Stimulated activated CD4-positive, alpha-beta T cell treated with anti-CD3 and anti-CD28 coated beads, Interleukin-4, amount 100 ng/mL, for 48 hours (primary cell): ENCODE measurements around the gene CHERP.
"Not testable (repeated sequence)": the region's sequence is repeated elsewhere in the genome, so short reads cannot be mapped to it uniquely, and the experiment has no call there.

Source experiments
- DNase-seq, 2 donors: peaks; one replicate each; pipeline ENCODE4 v3.0.0-alpha.2; 2020; ENCODE audit warnings: low read depth in 2 of 2

The CHERP gene

GRCh38 chr19:16476401-16476800 is 65.8 kb downstream of the CHERP start:
- DNase-seq: no peak

- no peak for DNase-seq
Observed at GRCh38 chr19:16473875-16474392, 68.3 kb downstream of the CHERP start.

- no peak for DNase-seq
Observed at GRCh38 chr19:16472992-16473391, 69.2 kb downstream of the CHERP start.

GRCh38 chr19:16472559-16472899 is 69.7 kb downstream of the CHERP start:
- DNase-seq: not testable (repeated sequence)

GRCh38 chr19:16470911-16471811 is 71.1 kb downstream of the CHERP start:
- DNase-seq: peak in 1 of 2 donors; percentile 12

- no peak for DNase-seq
Observed at GRCh38 chr19:16470541-16470910, 71.7 kb downstream of the CHERP start.
